ENCODE measurements around the gene NYNRIN. TPM values are rescaled to one million over a fixed set of nuclear protein-coding genes. Genes with fewer than 3 reads are reported as not detected.

Gene NYNRIN
- total RNA-seq, 1 experiment from 2014 or later = 0.31 TPM

- no TSS peak for BruUV-seq (replicated peaks)
- H3K27me3 ChIP-seq (ENCODE audit: control insufficient read depth, insufficient read depth, low read length) = no peaks in the 10 kb centered on the region
- in situ Hi-C loops (cut with HindIII; ENCODE audit: low pct_unique_long_range_greater_than_20kb, low sequenced_read_pairs) (loop anchor here (10.0 kb wide), 1 partner anchor 100 kb away; the partner anchor contains the start of genes ADCY4 and RIPK3), intact Hi-C loops (cut with micrococcal nuclease; ENCODE audit: unreplicated experiment) (no loop called here)
- TF ChIP-seq SIN3A (IDR thresholded peaks at IDR 0.05; ENCODE audit: borderline replicate concordance, insufficient read depth, low read depth, low read length) = no peak
- no peak overlapping the region for H3K27ac ChIP-seq (ENCODE audit: low read length)
- POLR2A ChIA-PET = interaction anchor here (0.5 kb wide), 1 partner anchor 70 kb away, joined by 3 read pairs; no protein-coding TSS in a partner anchor
- H3K4me3 ChIP-seq (ENCODE audit: low read depth in 2 of 2, low read length in 2 of 2) = no peak overlapping the region
- no peaks in the 10 kb centered on the region for H3K9me3 ChIP-seq (ENCODE audit: control insufficient read depth, insufficient read depth, low read depth, low read length)
- ATAC-seq (no peak), DNase-seq (ENCODE audit: low read depth, low spot score) (no peak)
- H3K36me3 ChIP-seq (ENCODE audit: control insufficient read depth, insufficient read depth, low read length) = peaks cover 7% of the 10 kb centered on the region
- H3K4me1 ChIP-seq (ENCODE audit: control insufficient read depth, insufficient read depth, low read length) = peaks cover 8% of the 10 kb centered on the region
- CTCF ChIA-PET = interaction anchor here (1.2 kb wide), 1 partner anchor 104 kb away, joined by 11 read pairs; no protein-coding TSS in a partner anchor
Measured at GRCh38 chr14:24435192-24435810, 36.5 kb downstream of the NYNRIN start.

GRCh38 chr14:24435998-24436354 lies 37.2 kb downstream of the NYNRIN start:
- Histone ChIP-seq H3K4me1 (ENCODE audit: control insufficient read depth, insufficient read depth, low read length) (peaks cover 14% of the 10 kb centered on the region), H3K36me3 (ENCODE audit: control insufficient read depth, insufficient read depth, low read length) (peaks cover 2% of the 10 kb centered on the region), H3K9me3 (ENCODE audit: control insufficient read depth, insufficient read depth, low read depth, low read length) (no peaks in the 10 kb centered on the region), H3K27me3 (ENCODE audit: control insufficient read depth, insufficient read depth, low read length) (no peaks in the 10 kb centered on the region), H3K4me3 (ENCODE audit: low read depth in 2 of 2, low read length in 2 of 2) (no peak overlapping the region), H3K27ac (ENCODE audit: low read length) (no peak overlapping the region)
- DNase-seq (ENCODE audit: low read depth, low spot score) (no peak), ATAC-seq (no peak)
- no TSS peak for BruUV-seq (replicated peaks)
- in situ Hi-C loops (cut with HindIII; ENCODE audit: low pct_unique_long_range_greater_than_20kb, low sequenced_read_pairs) (loop anchor here (10.0 kb wide), 1 partner anchor 101 kb away; the partner anchor contains the start of genes ADCY4 and RIPK3), intact Hi-C loops (cut with micrococcal nuclease; ENCODE audit: unreplicated experiment) (no loop called here)
- CTCF ChIA-PET = interaction anchor here (1.2 kb wide), 1 partner anchor 104 kb away, joined by 11 read pairs; no protein-coding TSS in a partner anchor
- POLR2A ChIA-PET = interaction anchor here (0.7 kb wide), 1 partner anchor 64 kb away, joined by 4 read pairs; no protein-coding TSS in a partner anchor
- TF ChIP-seq TCF7L2 (IDR thresholded peaks at IDR 0.05; ENCODE audit: low read depth, low read length) (no peak), CTCF (IDR thresholded peaks at IDR 0.05) (no peak), SIN3A (IDR thresholded peaks at IDR 0.05; ENCODE audit: borderline replicate concordance, insufficient read depth, low read depth, low read length) (no peak), REST (IDR thresholded peaks at IDR 0.05; ENCODE audit: insufficient read depth in 1 of 2, low read depth in 2 of 2, low read length in 1 of 2) (no peak)
